ENCODE results near the gene TESK2. TPM values are rescaled to one million over a fixed set of nuclear protein-coding genes. Genes with fewer than 3 reads are reported as not detected.

TESK2 gene
- polyA plus RNA-seq, 1 of the 3 experiments (the other 2 are of a cell fraction): 1.3 TPM

DNA sequence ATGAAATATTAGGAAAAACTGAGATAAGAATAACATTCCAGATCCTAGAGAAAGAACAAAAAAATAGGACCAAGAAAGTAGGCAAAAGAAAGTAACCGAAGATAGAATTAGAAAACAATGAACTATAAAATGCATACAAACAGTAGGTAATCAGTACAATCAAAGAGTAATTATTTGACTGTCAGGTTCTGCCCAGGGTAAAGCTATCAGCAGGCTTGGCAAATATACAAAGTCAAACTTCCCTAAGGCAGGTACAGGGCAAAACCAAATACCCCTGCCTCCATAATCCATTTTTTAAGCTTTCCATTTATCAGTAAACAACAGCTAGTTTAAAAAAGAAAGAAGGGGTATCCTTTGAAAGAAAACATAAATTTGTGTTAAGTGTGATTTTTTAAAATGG is 44.4 kb downstream of the TESK2 start:
- ChIA-PET POLR2A (no interaction called here), CTCF (interaction anchor here (0.6 to 0.7 kb wide), 2 partner anchors 71 to 1060 kb away, joined by 3 to 4 read pairs; no protein-coding TSS in a partner anchor)

DNA sequence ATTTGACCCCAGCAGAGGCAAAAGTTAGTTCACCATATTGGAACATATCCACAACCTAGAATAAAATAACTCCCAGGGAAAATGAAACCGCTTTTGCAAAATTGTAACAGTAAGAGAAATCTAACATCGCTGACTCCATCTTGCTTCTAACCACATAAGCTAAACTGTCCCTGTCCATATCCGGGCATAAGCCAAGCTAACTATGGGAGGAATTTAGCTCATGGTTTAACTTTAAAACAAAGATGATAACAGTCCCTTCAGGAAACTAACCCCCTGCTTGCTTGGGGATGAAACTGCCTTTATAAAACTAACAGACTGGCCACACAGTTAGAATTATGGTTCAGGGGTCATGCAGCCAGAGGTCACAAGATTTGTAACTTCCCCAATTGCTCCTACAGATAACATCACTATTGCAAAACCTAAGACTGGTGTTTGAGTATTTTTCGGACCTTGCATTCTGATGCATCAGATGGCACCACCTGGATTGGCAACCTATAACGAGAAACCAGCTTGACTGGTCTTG is 46.3 kb downstream of the TESK2 start:
- Histone ChIP-seq H3K9me3 (no peaks in the 10 kb centered on the region), H4K20me1 (ENCODE audit: insufficient read depth) (no peaks in the 10 kb centered on the region), H3K4me1 (ENCODE audit: control insufficient read depth in 1 of 2, insufficient read depth in 2 of 2, low read depth in 1 of 2, low read length in 1 of 2) (no peaks in the 10 kb centered on the region), H2AFZ (ENCODE audit: low read depth) (no peak overlapping the region), H3K9ac (no peak overlapping the region), H3K4me3 (ENCODE audit: low read depth in 2 of 2, low read length in 1 of 2) (no peak overlapping the region), H3K4me2 (no peak overlapping the region), H3K27ac (ENCODE audit: low read depth in 2 of 2, low read length in 1 of 2) (no peak overlapping the region), H3K79me2 (ENCODE audit: insufficient read depth) (no peaks in the 10 kb centered on the region), H3K27me3 (ENCODE audit: insufficient read depth) (no peaks in the 10 kb centered on the region), H3K9me2 (no peaks in the 10 kb centered on the region), H3K36me3 (replicated peaks in 1 of 2; ENCODE audit: control insufficient read depth in 1 of 2, insufficient read depth in 2 of 2, low read length in 1 of 2) (no peaks in the 10 kb centered on the region), H3F3A (replicated peaks; ENCODE audit: insufficient read depth) (no peaks in the 10 kb centered on the region)
- 81% methylated on average over 5 of the region's 5 CpGs for WGBS (ENCODE audit: low lambda C conversion rate)
- CTCF ChIA-PET: no interaction called here
- POLR2A ChIA-PET: no interaction called here
- TF ChIP-seq, protein P1, sequence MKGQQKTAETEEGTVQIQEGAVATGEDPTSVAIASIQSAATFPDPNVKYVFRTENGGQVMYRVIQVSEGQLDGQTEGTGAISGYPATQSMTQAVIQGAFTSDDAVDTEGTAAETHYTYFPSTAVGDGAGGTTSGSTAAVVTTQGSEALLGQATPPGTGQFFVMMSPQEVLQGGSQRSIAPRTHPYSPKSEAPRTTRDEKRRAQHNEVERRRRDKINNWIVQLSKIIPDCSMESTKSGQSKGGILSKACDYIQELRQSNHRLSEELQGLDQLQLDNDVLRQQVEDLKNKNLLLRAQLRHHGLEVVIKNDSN (IDR thresholded peaks at IDR 0.05; ENCODE audit: borderline replicate concordance, low read depth): no peak
- TF ChIP-seq FOSL2 (IDR thresholded peaks at IDR 0.05; ENCODE audit: borderline replicate concordance, low read depth) (no peak), NFIC (IDR thresholded peaks at IDR 0.05; ENCODE audit: borderline replicate concordance) (no peak), YY1 (IDR thresholded peaks at IDR 0.05; ENCODE audit: low read depth) (no peak), SIN3A (IDR thresholded peaks at IDR 0.05; ENCODE audit: borderline replicate concordance, low read depth, low read length) (no peak), ELF1 (IDR thresholded peaks at IDR 0.05) (no peak), POLR2AphosphoS5 (IDR thresholded peaks at IDR 0.05; ENCODE audit: low read depth, low read length) (no peak)
- TF ChIP-seq, protein P2, sequence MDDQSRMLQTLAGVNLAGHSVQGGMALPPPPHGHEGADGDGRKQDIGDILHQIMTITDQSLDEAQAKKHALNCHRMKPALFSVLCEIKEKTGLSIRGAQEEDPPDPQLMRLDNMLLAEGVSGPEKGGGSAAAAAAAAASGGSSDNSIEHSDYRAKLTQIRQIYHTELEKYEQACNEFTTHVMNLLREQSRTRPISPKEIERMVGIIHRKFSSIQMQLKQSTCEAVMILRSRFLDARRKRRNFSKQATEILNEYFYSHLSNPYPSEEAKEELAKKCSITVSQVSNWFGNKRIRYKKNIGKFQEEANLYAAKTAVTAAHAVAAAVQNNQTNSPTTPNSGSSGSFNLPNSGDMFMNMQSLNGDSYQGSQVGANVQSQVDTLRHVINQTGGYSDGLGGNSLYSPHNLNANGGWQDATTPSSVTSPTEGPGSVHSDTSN (IDR thresholded peaks at IDR 0.05): no peak
- TF ChIP-seq, protein P3, sequence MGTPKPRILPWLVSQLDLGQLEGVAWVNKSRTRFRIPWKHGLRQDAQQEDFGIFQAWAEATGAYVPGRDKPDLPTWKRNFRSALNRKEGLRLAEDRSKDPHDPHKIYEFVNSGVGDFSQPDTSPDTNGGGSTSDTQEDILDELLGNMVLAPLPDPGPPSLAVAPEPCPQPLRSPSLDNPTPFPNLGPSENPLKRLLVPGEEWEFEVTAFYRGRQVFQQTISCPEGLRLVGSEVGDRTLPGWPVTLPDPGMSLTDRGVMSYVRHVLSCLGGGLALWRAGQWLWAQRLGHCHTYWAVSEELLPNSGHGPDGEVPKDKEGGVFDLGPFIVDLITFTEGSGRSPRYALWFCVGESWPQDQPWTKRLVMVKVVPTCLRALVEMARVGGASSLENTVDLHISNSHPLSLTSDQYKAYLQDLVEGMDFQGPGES (IDR thresholded peaks at IDR 0.05; ENCODE audit: low read depth, low read length): no peak
- TF ChIP-seq, protein P4, sequence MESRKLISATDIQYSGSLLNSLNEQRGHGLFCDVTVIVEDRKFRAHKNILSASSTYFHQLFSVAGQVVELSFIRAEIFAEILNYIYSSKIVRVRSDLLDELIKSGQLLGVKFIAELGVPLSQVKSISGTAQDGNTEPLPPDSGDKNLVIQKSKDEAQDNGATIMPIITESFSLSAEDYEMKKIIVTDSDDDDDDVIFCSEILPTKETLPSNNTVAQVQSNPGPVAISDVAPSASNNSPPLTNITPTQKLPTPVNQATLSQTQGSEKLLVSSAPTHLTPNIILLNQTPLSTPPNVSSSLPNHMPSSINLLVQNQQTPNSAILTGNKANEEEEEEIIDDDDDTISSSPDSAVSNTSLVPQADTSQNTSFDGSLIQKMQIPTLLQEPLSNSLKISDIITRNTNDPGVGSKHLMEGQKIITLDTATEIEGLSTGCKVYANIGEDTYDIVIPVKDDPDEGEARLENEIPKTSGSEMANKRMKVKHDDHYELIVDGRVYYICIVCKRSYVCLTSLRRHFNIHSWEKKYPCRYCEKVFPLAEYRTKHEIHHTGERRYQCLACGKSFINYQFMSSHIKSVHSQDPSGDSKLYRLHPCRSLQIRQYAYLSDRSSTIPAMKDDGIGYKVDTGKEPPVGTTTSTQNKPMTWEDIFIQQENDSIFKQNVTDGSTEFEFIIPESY (IDR thresholded peaks at IDR 0.05; ENCODE audit: borderline replicate concordance, low read depth): no peak
- DNase-seq: no peak

More for the DNA sequence above, 44.4 kb downstream of the TESK2 start:
- no peaks in the 10 kb centered on the region for H3K27me3 ChIP-seq (ENCODE audit: insufficient read depth)
- H4K20me1 ChIP-seq (ENCODE audit: insufficient read depth): no peaks in the 10 kb centered on the region
- H3K36me3 ChIP-seq (replicated peaks in 1 of 2; ENCODE audit: control insufficient read depth in 1 of 2, insufficient read depth in 2 of 2, low read length in 1 of 2): no peaks in the 10 kb centered on the region
- H3K27ac ChIP-seq (ENCODE audit: low read depth in 2 of 2, low read length in 1 of 2): no peak overlapping the region
- no peak overlapping the region for H2AFZ ChIP-seq (ENCODE audit: low read depth)
- no peak overlapping the region for H3K4me2 ChIP-seq
- no peaks in the 10 kb centered on the region for H3K9me2 ChIP-seq
- no peak for TF ChIP-seq TCF12 (IDR thresholded peaks at IDR 0.05)
- TF ChIP-seq EZH2phosphoT487 (IDR thresholded peaks at IDR 0.05; ENCODE audit: borderline replicate concordance, low read depth): no peak
- no peak for TF ChIP-seq ELF1 (IDR thresholded peaks at IDR 0.05)
- no peak for TF ChIP-seq GATA2 (CRISPR knock-in tag; IDR thresholded peaks at IDR 0.05)
- no peak for TF ChIP-seq MEF2A (IDR thresholded peaks at IDR 0.05; ENCODE audit: borderline replicate concordance, low read depth)
- TF ChIP-seq, protein P1 (IDR thresholded peaks at IDR 0.05; ENCODE audit: borderline replicate concordance, low read depth): no peak
- no peak for TF ChIP-seq RFX5 (IDR thresholded peaks at IDR 0.05; ENCODE audit: low read length)
- TF ChIP-seq CHD2 (IDR thresholded peaks at IDR 0.05; ENCODE audit: low read length, partially characterized antibody): no peak
- TF ChIP-seq FOSL2 (IDR thresholded peaks at IDR 0.05; ENCODE audit: borderline replicate concordance, low read depth): no peak
- no peak for TF ChIP-seq RCOR1 (IDR thresholded peaks at IDR 0.05; ENCODE audit: low read length)
- TF ChIP-seq TAF1 (IDR thresholded peaks at IDR 0.05; ENCODE audit: borderline replicate concordance, low read depth, low read length): no peak
- TF ChIP-seq GABPA (IDR thresholded peaks at IDR 0.05; ENCODE audit: low read depth): no peak
- TF ChIP-seq MXI1 (IDR thresholded peaks at IDR 0.05; ENCODE audit: low read depth, low read length): no peak
- TF ChIP-seq SMC3 (IDR thresholded peaks at IDR 0.05; ENCODE audit: low read depth, low read length): no peak
- no peak for TF ChIP-seq YY1 (IDR thresholded peaks at IDR 0.05; ENCODE audit: low read depth)
- no peak for TF ChIP-seq FOXJ3 (CRISPR knock-in tag; IDR thresholded peaks at IDR 0.05)
- TF ChIP-seq, protein P5, sequence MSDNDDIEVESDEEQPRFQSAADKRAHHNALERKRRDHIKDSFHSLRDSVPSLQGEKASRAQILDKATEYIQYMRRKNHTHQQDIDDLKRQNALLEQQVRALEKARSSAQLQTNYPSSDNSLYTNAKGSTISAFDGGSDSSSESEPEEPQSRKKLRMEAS (IDR thresholded peaks at IDR 0.05; ENCODE audit: low read depth): no peak
- no peak for TF ChIP-seq RXRA (IDR thresholded peaks at IDR 0.05; ENCODE audit: borderline replicate concordance, low read depth)
- TF ChIP-seq, protein P6, sequence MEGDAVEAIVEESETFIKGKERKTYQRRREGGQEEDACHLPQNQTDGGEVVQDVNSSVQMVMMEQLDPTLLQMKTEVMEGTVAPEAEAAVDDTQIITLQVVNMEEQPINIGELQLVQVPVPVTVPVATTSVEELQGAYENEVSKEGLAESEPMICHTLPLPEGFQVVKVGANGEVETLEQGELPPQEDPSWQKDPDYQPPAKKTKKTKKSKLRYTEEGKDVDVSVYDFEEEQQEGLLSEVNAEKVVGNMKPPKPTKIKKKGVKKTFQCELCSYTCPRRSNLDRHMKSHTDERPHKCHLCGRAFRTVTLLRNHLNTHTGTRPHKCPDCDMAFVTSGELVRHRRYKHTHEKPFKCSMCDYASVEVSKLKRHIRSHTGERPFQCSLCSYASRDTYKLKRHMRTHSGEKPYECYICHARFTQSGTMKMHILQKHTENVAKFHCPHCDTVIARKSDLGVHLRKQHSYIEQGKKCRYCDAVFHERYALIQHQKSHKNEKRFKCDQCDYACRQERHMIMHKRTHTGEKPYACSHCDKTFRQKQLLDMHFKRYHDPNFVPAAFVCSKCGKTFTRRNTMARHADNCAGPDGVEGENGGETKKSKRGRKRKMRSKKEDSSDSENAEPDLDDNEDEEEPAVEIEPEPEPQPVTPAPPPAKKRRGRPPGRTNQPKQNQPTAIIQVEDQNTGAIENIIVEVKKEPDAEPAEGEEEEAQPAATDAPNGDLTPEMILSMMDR (IDR thresholded peaks at IDR 0.05): no peak
- H3K4me3 ChIP-seq (ENCODE audit: low read depth in 2 of 2, low read length in 1 of 2): no peak overlapping the region
- 93% methylated on average over 1 of the region's 1 CpG for WGBS (ENCODE audit: low lambda C conversion rate)
- H3K9me3 ChIP-seq: no peaks in the 10 kb centered on the region
- H3F3A ChIP-seq (replicated peaks; ENCODE audit: insufficient read depth): no peaks in the 10 kb centered on the region
- no peaks in the 10 kb centered on the region for H3K79me2 ChIP-seq (ENCODE audit: insufficient read depth)
- no peaks in the 10 kb centered on the region; a peak in 1 of 4 replicates for H3K4me1 ChIP-seq (ENCODE audit: control insufficient read depth in 1 of 2, insufficient read depth in 2 of 2, low read depth in 1 of 2, low read length in 1 of 2)
- DNase-seq: no peak
- H3K9ac ChIP-seq: no peak overlapping the region
